Measurements from ENCODE around the gene EFNA2. TPM values are rescaled to one million over a fixed set of nuclear protein-coding genes. Genes with fewer than 3 reads are reported as not detected.
A peak's percentile ranks its signal among the peaks of the same experiment; 100 is the strongest.

EFNA2 gene
- total and polyA plus RNA-seq, 2 of the 8 experiments (the other 6 are each of a cell fraction or from before 2014, with no cell fraction given), result 4.0 to 7.0 TPM

DNA sequence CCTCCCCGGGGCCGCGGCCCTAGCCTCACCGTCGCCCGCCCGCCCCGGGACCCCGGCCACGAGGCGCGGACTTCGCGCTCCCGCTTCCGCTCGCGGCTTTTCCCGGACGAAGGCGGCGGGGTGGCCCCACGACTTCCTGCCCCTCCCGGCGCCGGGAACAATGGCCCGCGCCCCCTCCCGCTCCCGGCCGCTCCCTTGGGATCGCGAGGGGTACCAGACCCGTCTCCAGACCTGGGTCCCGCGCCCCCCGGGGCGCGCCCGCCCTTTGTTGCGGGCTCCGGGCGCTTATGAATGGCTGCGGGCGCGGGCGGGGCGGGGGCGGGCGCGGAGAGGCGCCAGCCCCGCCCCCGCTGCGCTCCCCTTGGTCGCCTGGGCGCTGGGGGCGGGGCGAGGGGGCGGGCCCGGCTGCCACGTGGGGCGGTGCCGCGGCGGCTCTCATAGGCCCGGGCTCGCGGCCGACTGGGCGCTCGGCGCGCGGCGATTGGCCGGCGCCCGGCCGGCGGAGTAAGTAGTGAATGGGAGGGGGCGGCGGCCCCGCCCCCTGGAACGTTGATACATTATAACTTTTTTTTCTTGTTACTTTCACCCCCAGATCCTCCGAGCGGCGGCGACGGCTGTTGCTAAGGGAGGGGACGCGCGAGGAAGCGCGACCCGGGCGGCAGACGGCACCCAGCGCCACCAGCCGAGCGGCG is 36.2 kb upstream of the EFNA2 start (continued):
- TF ChIP-seq GABPA (IDR thresholded peaks at IDR 0.05; ENCODE audit: borderline replicate concordance, insufficient read depth, low read length), result no peak
- TF ChIP-seq ASH2L (IDR thresholded peaks at IDR 0.05; ENCODE audit: low read length), result no peak
- TF ChIP-seq TAF1 (IDR thresholded peaks at IDR 0.05; ENCODE audit: low read depth, low read length), result peak; percentile 76
- peak; percentile 37; the same call in 1 of the 2 replicates for TF ChIP-seq EGR1 (IDR thresholded peaks at IDR 0.05; ENCODE audit: borderline replicate concordance, low read depth, low read length)
- peak; percentile 48 to 87; a peak in 2 of 4 replicates for TF ChIP-seq SIN3A (conservative IDR thresholded peaks at IDR 0.05 in 1 of 2, IDR thresholded peaks at IDR 0.05 in 1 of 2; ENCODE audit: low read depth in 1 of 2, low read length in 2 of 2)
- no peak for TF ChIP-seq NRF1 (IDR thresholded peaks at IDR 0.05; ENCODE audit: low read depth, low read length)
- TF ChIP-seq RBBP5 (IDR thresholded peaks at IDR 0.05; ENCODE audit: borderline replicate concordance, low read depth, low read length), result no peak
- peak; percentile 19; the same call in 1 of the 2 replicates for TF ChIP-seq TEAD4 (IDR thresholded peaks at IDR 0.05; ENCODE audit: low read depth, low read length)
- peak; percentile 50 for TF ChIP-seq PHF8 (conservative IDR thresholded peaks at IDR 0.05; ENCODE audit: low read depth, low read length)
- TF ChIP-seq CHD7 (IDR thresholded peaks at IDR 0.05; ENCODE audit: insufficient replicate concordance, low read length), result no peak
